ENCODE measurements around the gene PHGDH.

DNA sequence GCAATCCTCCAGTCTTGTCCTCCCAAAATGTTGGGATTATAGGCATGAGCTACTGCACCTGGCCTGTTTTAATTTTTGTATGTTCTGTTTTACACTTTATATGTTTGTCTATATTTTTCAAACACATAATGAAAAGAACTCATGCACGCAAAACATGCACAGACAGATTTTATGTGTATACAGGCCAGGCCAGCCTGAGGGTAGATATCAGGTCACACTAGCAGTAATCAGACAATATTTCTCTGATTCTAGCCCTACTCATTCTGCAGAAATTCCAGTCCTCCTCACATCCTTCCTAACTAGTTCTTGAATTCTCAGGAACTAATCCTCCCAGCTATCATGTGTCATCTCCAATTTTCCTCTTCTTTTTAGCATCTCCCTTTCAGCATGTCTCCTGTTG, 27.8 kb upstream of the PHGDH start:
- TF ChIP-seq, protein P1, sequence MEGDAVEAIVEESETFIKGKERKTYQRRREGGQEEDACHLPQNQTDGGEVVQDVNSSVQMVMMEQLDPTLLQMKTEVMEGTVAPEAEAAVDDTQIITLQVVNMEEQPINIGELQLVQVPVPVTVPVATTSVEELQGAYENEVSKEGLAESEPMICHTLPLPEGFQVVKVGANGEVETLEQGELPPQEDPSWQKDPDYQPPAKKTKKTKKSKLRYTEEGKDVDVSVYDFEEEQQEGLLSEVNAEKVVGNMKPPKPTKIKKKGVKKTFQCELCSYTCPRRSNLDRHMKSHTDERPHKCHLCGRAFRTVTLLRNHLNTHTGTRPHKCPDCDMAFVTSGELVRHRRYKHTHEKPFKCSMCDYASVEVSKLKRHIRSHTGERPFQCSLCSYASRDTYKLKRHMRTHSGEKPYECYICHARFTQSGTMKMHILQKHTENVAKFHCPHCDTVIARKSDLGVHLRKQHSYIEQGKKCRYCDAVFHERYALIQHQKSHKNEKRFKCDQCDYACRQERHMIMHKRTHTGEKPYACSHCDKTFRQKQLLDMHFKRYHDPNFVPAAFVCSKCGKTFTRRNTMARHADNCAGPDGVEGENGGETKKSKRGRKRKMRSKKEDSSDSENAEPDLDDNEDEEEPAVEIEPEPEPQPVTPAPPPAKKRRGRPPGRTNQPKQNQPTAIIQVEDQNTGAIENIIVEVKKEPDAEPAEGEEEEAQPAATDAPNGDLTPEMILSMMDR (IDR thresholded peaks at IDR 0.05; ENCODE audit: low read depth, low read length), result no peak
- TF ChIP-seq EZH2phosphoT487 (IDR thresholded peaks at IDR 0.05; ENCODE audit: low read depth), result no peak

Data from OCI-LY3 (cell line).